Esophagus muscularis mucosa (tissue), 4 donors: Measurements from ENCODE around the gene METTL9. TPM values are rescaled to one million over a fixed set of nuclear protein-coding genes. Genes with fewer than 3 reads are reported as not detected.

ENCODE experiments used
- DNase-seq: peaks from one replicate; pipeline ENCODE4 v3.0.0-alpha.2; 2017; ENCODE audit errors: extremely low spot score
- H3K27ac ChIP-seq, 4 donors: fragments of 200-600 bp; sonication (generic); replicated peaks in 1 of 4; 1 replicate in 3 of 4; 2 replicates in 1 of 4; pipeline ENCODE4 v1.5.1; 2016 to 2019; ENCODE audit warnings: mild to moderate bottlenecking in 1 of 4
- H3K27me3 ChIP-seq, 4 donors: fragments of 200-600 bp; sonication (generic); one replicate each; pipeline versions ENCODE4 v1.5.1 to v1.6.0; 2016 to 2019
- H3K36me3 ChIP-seq, 4 donors: fragments of 200-600 bp; sonication (generic); one replicate each; pipeline ENCODE4 v1.5.1; 2016 to 2019
- H3K4me1 ChIP-seq, 4 donors: fragments of 200-600 bp; sonication (generic); one replicate each; pipeline ENCODE4 v1.5.1; 2016 to 2019
- H3K4me3 ChIP-seq, 4 donors: fragments of 200-600 bp; sonication (generic); 1 replicate in 2 of 4; 2 replicates in 2 of 4; pipeline ENCODE4 v1.5.1; 2016 to 2019; ENCODE audit warnings: mild to moderate bottlenecking in 4 of 4, moderate library complexity in 1 of 4
- H3K9me3 ChIP-seq, 4 donors: fragments of 200-600 bp; sonication (generic); 1 replicate in 3 of 4; 2 replicates in 1 of 4; pipeline ENCODE4 v1.5.1; 2016 to 2019
- EP300 ChIP-seq: sonication (generic); formaldehyde crosslinking; IDR thresholded peaks from one replicate; pipeline ENCODE4 v1.6.1; 2017; ENCODE audit warnings: antibody characterized with exemption
- POLR2A ChIP-seq: fragments of 450-650 bp; IDR thresholded peaks from one replicate; pipeline ENCODE4 v1.6.1; 2017; ENCODE audit warnings: antibody characterized with exemption, moderate library complexity, mild to moderate bottlenecking, low read depth
- POLR2AphosphoS5 ChIP-seq, 2 donors: sonication (generic); formaldehyde crosslinking; IDR thresholded peaks; one replicate each; pipeline ENCODE4 v1.6.1; 2017; ENCODE audit warnings: antibody characterized with exemption in 2 of 2
- WGBS: methylation state at CpG from one replicate; pipeline ENCODE4 v1.1.5; 2018; 5-methylcytosine and 5-hydroxymethylcytosine counted together
- intact Hi-C: fragments of 100-400 bp; cut with DNase I; formaldehyde crosslinking; loops from one replicate; pipeline ENCODE4 v1.15.1; 2023
- total RNA-seq, 4 donors: library from RNA; depleted of rRNA; stranded (reverse); fragments of >200 nt; gene quantifications; one replicate each; pipeline versions ENCODE4 v1.1.0 to v1.2.1, GENCODE V29; 2016
- TF ChIP-seq, protein P1 (sequence below), 3 experiments: fragments of 200-600 bp in 2 of 3; fragments of 450-650 bp in 1 of 3; sonication (generic) in 2 of 3; IDR thresholded peaks; one replicate each; pipeline ENCODE4 v1.5.1; 2017 to 2019; ENCODE audit warnings: antibody characterized with exemption in 3 of 3, mild to moderate bottlenecking in 2 of 3, moderate library complexity in 1 of 3

The METTL9 gene
- total RNA-seq, 4 donors from 2014 or later = 70.2 to 122 (median 106) TPM

DNA sequence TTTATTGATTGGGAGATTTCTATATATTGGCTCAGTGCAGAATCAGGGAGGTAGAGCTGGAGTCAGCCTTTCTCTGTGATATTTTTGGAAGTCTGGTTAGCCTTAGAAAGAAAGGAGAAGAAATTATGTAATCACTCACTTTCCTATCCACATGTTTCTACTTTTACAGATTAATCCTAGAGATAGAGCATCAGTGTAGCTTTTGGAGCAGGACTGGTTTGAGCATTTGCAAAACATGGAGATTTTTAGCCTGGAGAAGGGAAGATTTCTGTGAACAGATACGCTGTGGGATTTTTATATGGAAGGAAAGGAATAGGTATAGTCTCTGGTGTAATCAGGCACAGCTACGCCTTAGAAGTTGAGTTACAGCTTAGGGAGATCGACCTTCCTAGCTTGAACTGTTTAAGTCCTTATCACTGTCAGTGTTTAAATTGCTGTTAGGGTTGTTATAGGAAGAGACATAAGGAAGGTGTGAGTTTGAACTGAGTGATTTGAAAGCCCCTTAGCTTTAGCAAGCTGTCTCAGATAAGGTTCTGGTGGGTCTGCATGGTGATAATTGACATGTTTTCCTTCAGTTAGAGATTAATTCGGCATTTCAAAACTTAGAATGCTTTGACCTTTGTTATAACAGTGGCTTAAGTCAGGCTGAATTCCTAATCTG is 20.5 kb downstream of the METTL9 start:
- WGBS = 90% methylated on average over 4 of the region's 4 CpGs
- no peaks in the 10 kb centered on the region for H3K9me3 ChIP-seq
- peaks cover 0 to 40% (median 14%) of the 10 kb centered on the region in 4 donors for H3K36me3 ChIP-seq
- DNase-seq = no peak
- H3K27me3 ChIP-seq = no peaks in the 10 kb centered on the region
- H3K4me3 ChIP-seq = no peak overlapping the region
- TF ChIP-seq EP300 (no peak), POLR2A (no peak), POLR2AphosphoS5 (IDR thresholded peaks at IDR 0.05) (no peak)
- TF ChIP-seq, protein P1, sequence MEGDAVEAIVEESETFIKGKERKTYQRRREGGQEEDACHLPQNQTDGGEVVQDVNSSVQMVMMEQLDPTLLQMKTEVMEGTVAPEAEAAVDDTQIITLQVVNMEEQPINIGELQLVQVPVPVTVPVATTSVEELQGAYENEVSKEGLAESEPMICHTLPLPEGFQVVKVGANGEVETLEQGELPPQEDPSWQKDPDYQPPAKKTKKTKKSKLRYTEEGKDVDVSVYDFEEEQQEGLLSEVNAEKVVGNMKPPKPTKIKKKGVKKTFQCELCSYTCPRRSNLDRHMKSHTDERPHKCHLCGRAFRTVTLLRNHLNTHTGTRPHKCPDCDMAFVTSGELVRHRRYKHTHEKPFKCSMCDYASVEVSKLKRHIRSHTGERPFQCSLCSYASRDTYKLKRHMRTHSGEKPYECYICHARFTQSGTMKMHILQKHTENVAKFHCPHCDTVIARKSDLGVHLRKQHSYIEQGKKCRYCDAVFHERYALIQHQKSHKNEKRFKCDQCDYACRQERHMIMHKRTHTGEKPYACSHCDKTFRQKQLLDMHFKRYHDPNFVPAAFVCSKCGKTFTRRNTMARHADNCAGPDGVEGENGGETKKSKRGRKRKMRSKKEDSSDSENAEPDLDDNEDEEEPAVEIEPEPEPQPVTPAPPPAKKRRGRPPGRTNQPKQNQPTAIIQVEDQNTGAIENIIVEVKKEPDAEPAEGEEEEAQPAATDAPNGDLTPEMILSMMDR (IDR thresholded peaks at IDR 0.05) = no peak
- peaks cover 0 to 12% (median 3%) of the 10 kb centered on the region in 4 donors for H3K4me1 ChIP-seq
- no peak overlapping the region for H3K27ac ChIP-seq
- intact Hi-C loops = no loop called here

- Histone ChIP-seq H3K4me1 (peaks cover 0 to 12% (median 3%) of the 10 kb centered on the region in 4 donors), H3K27me3 (no peaks in the 10 kb centered on the region), H3K27ac (no peak overlapping the region), H3K9me3 (no peaks in the 10 kb centered on the region), H3K36me3 (peaks cover 0 to 47% (median 19%) of the 10 kb centered on the region in 4 donors), H3K4me3 (no peak overlapping the region)
- intact Hi-C loops = no loop called here
- no peak for DNase-seq
- TF ChIP-seq POLR2A = no peak
- TF ChIP-seq, protein P1 (IDR thresholded peaks at IDR 0.05) = no peak
Observed at GRCh38 chr16:21620592-21620991, 21.2 kb downstream of the METTL9 start.

DNA sequence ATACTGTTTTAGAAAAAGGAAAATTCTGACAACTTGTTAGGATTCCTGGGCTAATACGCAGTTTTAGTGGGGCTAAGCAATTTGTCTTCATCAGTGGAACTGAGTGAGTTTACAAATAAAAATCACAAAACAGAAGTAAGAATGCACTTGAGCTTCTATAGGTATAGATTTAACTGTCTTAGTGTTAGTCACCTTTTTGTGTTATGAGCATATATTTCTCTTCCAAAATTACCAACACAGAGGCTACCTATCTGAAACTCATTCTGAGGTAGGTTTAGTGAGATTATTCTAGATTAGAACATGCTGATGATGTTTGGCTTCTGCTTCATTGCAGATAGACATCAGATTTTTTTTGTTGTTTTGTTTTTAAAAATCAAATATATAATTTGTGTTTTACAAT is 23.2 kb downstream of the METTL9 start:
- Histone ChIP-seq H3K27ac (no peak overlapping the region), H3K36me3 (peaks cover under 1 to 60% (median 27%) of the 10 kb centered on the region in 4 donors), H3K4me3 (no peak overlapping the region), H3K9me3 (no peaks in the 10 kb centered on the region), H3K27me3 (no peaks in the 10 kb centered on the region), H3K4me1 (peaks cover 0 to 19% (median 8%) of the 10 kb centered on the region in 4 donors)
- intact Hi-C loops = no loop called here
- TF ChIP-seq, protein P1 (IDR thresholded peaks at IDR 0.05) = no peak
- TF ChIP-seq EP300 (no peak), POLR2AphosphoS5 (IDR thresholded peaks at IDR 0.05) (no peak), POLR2A (no peak)
- no peak for DNase-seq
- 100% methylated on average over 1 of the region's 1 CpG for WGBS

GRCh38 chr16:21625026-21625425 is 25.6 kb downstream of the METTL9 start:
- H3K27me3 ChIP-seq = no peaks in the 10 kb centered on the region
- WGBS = 94% methylated on average over 1 of the region's 1 CpG
- H3K27ac ChIP-seq = no peak overlapping the region
- TF ChIP-seq EP300 (no peak), POLR2A (no peak), POLR2AphosphoS5 (IDR thresholded peaks at IDR 0.05) (no peak)
- TF ChIP-seq, protein P1 (IDR thresholded peaks at IDR 0.05) = no peak
- no peaks in the 10 kb centered on the region for H3K9me3 ChIP-seq
- no peak overlapping the region for H3K4me3 ChIP-seq
- intact Hi-C loops = no loop called here
- no peak for DNase-seq
- peaks cover 14 to 66% (median 35%) of the 10 kb centered on the region in 4 donors for H3K36me3 ChIP-seq
- H3K4me1 ChIP-seq = peaks cover 0 to 15% (median 4%) of the 10 kb centered on the region in 4 donors
